Adrenal gland (tissue), 5 donors: ENCODE data around the gene GPATCH4.

Experiments
- POLR2A ChIP-seq, 2 donors: fragments of 450-650 bp; IDR thresholded peaks; one replicate each; pipeline ENCODE4 v1.6.1; 2017; ENCODE audit warnings: antibody characterized with exemption in 2 of 2, mild to moderate bottlenecking in 2 of 2, moderate library complexity in 1 of 2
- TF ChIP-seq, protein P1 (sequence below), 6 experiments: fragments of 450-650 bp in 4 of 6; fragments of 200-600 bp in 2 of 6; sonication (generic) in 1 of 6; IDR thresholded peaks; 1 replicate in 5 of 6; 2 replicates in 1 of 6; pipeline versions ENCODE4 v1.5.1 to v1.8.0; 2016 to 2021; ENCODE audit warnings: antibody characterized with exemption in 6 of 6, mild to moderate bottlenecking in 2 of 6, moderate library complexity in 1 of 6
- donor health status: DM: no; HTN: no; CAD: no.

- peak in 1 of 2 donors; percentile 62 for TF ChIP-seq POLR2A (IDR thresholded peaks at IDR 0.05)
- TF ChIP-seq, protein P1, sequence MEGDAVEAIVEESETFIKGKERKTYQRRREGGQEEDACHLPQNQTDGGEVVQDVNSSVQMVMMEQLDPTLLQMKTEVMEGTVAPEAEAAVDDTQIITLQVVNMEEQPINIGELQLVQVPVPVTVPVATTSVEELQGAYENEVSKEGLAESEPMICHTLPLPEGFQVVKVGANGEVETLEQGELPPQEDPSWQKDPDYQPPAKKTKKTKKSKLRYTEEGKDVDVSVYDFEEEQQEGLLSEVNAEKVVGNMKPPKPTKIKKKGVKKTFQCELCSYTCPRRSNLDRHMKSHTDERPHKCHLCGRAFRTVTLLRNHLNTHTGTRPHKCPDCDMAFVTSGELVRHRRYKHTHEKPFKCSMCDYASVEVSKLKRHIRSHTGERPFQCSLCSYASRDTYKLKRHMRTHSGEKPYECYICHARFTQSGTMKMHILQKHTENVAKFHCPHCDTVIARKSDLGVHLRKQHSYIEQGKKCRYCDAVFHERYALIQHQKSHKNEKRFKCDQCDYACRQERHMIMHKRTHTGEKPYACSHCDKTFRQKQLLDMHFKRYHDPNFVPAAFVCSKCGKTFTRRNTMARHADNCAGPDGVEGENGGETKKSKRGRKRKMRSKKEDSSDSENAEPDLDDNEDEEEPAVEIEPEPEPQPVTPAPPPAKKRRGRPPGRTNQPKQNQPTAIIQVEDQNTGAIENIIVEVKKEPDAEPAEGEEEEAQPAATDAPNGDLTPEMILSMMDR (IDR thresholded peaks at IDR 0.05) = no peak
Measured at GRCh38 chr1:156591432-156592157, 9.7 kb downstream of the GPATCH4 start, which contains the start of gene NAXE.
